Measurements from ENCODE around the gene DHH. TPM values are rescaled to one million over a fixed set of nuclear protein-coding genes. Genes with fewer than 3 reads are reported as not detected.
A peak's percentile ranks its signal among the peaks of the same experiment; 100 is the strongest.

DHH gene
- total RNA-seq, 1 experiment from 2014 or later = 0.15 TPM

- TF ChIP-seq ZNF532 (CRISPR knock-in tag; IDR thresholded peaks at IDR 0.05; ENCODE audit: borderline replicate concordance) (no peak), ATF6 (CRISPR knock-in tag; IDR thresholded peaks at IDR 0.05) (0 out of 2 replicates have a peak, but pooled peaks have one; percentile 50), SMAD3 (CRISPR knock-in tag; IDR thresholded peaks at IDR 0.05; ENCODE audit: borderline replicate concordance) (peak; percentile 41; the same call in 1 of the 2 replicates), E2F1 (CRISPR knock-in tag; IDR thresholded peaks at IDR 0.05) (0 out of 2 replicates have a peak, but pooled peaks have one; percentile 35), ELF4 (CRISPR knock-in tag; IDR thresholded peaks at IDR 0.05; ENCODE audit: low read depth) (no peak)
Measured at GRCh38 chr12:49131051-49131893, 36.7 kb upstream of the DHH start, which contains the start of gene TUBA1B (continued).

- peaks cover 40% of the 10 kb centered on the region for H3K36me3 Mint-ChIP-seq
- CTCF ChIA-PET = interaction anchor here (0.5 to 3.4 kb wide), 39 partner anchors 9 to 450 kb away, joined by 3 to 39 read pairs (median 4); partner anchors contain the start of genes DHH, LMBR1L, RHEBL1 and SPATS2
- POLR2A ChIA-PET = interaction anchor here (0.6 to 2.0 kb wide), 18 partner anchors 9 to 237 kb away, joined by 3 to 10 read pairs (median 3); partner anchors contain the start of genes SPATS2 and TUBA1A
- peak overlapping the region; percentile 99 for H3K27ac Mint-ChIP-seq
- H3K4me3 Mint-ChIP-seq = peak overlapping the region; percentile 90
- no peaks in the 10 kb centered on the region; the same call in 1 of the 2 replicates for H3K27me3 Mint-ChIP-seq (ENCODE audit: low read depth)
- H3K4me1 Mint-ChIP-seq = peaks cover 19% of the 10 kb centered on the region
- DNase-seq (ENCODE audit: low spot score) = peak; percentile 90
- peak; percentile 65 for ATAC-seq
- no peaks in the 10 kb centered on the region for H3K9me3 Mint-ChIP-seq
- no peak for TF ChIP-seq ZBTB21 (CRISPR knock-in tag; IDR thresholded peaks at IDR 0.05; ENCODE audit: borderline replicate concordance)
- no peak for TF ChIP-seq AR (CRISPR knock-in tag; IDR thresholded peaks at IDR 0.05)
- TF ChIP-seq FOXP4 (CRISPR knock-in tag; IDR thresholded peaks at IDR 0.05) = peak; percentile 21
- 0 out of 2 replicates have a peak, but pooled peaks have one; percentile 48 for TF ChIP-seq TCF7 (CRISPR knock-in tag; IDR thresholded peaks at IDR 0.05; ENCODE audit: low read depth)
- TF ChIP-seq NFYB (CRISPR knock-in tag; conservative IDR thresholded peaks at IDR 0.05; ENCODE audit: low read depth) = 0 out of 2 replicates have a peak, but pooled peaks have one; percentile 12
- TF ChIP-seq RELA (CRISPR knock-in tag; IDR thresholded peaks at IDR 0.05; ENCODE audit: borderline replicate concordance) = no peak
- peak; percentile 23 for TF ChIP-seq KAT7 (CRISPR knock-in tag; IDR thresholded peaks at IDR 0.05; ENCODE audit: borderline replicate concordance)
- 0 out of 2 replicates have a peak, but pooled peaks have one; percentile 13 for TF ChIP-seq ATF2 (CRISPR knock-in tag; IDR thresholded peaks at IDR 0.05; ENCODE audit: borderline replicate concordance, low read depth)
- peak; percentile 90 for TF ChIP-seq USF1 (CRISPR knock-in tag; IDR thresholded peaks at IDR 0.05)
- TF ChIP-seq SOX15 (CRISPR knock-in tag; IDR thresholded peaks at IDR 0.05) = no peak
Measured at GRCh38 chr12:49130151-49131050, 35.8 kb upstream of the DHH start.
